Spleen (tissue), 11 donors: ENCODE measurements around the gene TPST2. TPM values are rescaled to one million over a fixed set of nuclear protein-coding genes. Genes with fewer than 3 reads are reported as not detected.

ENCODE experiments used
- DNase-seq: peaks from one replicate; pipeline ENCODE4 v3.0.0-alpha.2; 2020
- H3K27ac ChIP-seq, 8 donors: fragments of 200-600 bp; sonication (generic) in 7 of 8; 1 replicate in 4 of 8; 2 replicates in 4 of 8; pipeline versions ENCODE4 v1.5.0 to v1.8.0; 2016 to 2021; ENCODE audit warnings: inconsistent platforms in 4 of 8, mild to moderate bottlenecking in 4 of 8, moderate library complexity in 1 of 8
- H3K27me3 ChIP-seq, 7 donors: fragments of 200-600 bp; sonication (generic) in 6 of 7; replicated peaks in 1 of 7; 1 replicate in 4 of 7; 2 replicates in 3 of 7; pipeline versions ENCODE4 v1.5.0 to v1.8.0; 2016 to 2021; ENCODE audit warnings: inconsistent platforms in 3 of 7, mild to moderate bottlenecking in 1 of 7
- H3K36me3 ChIP-seq, 6 donors: fragments of 200-600 bp; sonication (generic) in 5 of 6; 1 replicate in 4 of 6; 2 replicates in 2 of 6; pipeline versions ENCODE4 v1.5.0 to v1.8.0; 2016 to 2021; ENCODE audit warnings: inconsistent platforms in 2 of 6
- H3K4me1 ChIP-seq, 6 donors: fragments of 200-600 bp; sonication (generic) in 5 of 6; 1 replicate in 3 of 6; 2 replicates in 3 of 6; pipeline versions ENCODE4 v1.5.0 to v1.8.0; 2016 to 2021; ENCODE audit warnings: inconsistent platforms in 3 of 6
- H3K4me3 ChIP-seq, 8 donors: fragments of 200-600 bp; sonication (generic) in 7 of 8; 1 replicate in 4 of 8; 2 replicates in 4 of 8; pipeline versions ENCODE4 v1.5.0 to v1.8.0; 2016 to 2021; ENCODE audit warnings: inconsistent platforms in 4 of 8, mild to moderate bottlenecking in 4 of 8, moderate library complexity in 2 of 8
- H3K9me3 ChIP-seq, 8 donors: fragments of 200-600 bp; sonication (generic) in 7 of 8; 1 replicate in 4 of 8; 2 replicates in 4 of 8; pipeline versions ENCODE4 v1.5.0 to v1.8.0; 2016 to 2021; ENCODE audit warnings: inconsistent platforms in 4 of 8
- CTCF ChIP-seq, 11 experiments: fragments of 200-600 bp in 7 of 11; fragments of 450-650 bp in 4 of 11; sonication (generic) in 4 of 11; IDR thresholded peaks in 8 of 11; conservative IDR thresholded peaks in 3 of 11; 1 replicate in 7 of 11; 2 replicates in 4 of 11; pipeline versions ENCODE4 v1.4.0 to v1.8.0; 2016 to 2021; ENCODE audit warnings: antibody characterized with exemption in 11 of 11, inconsistent platforms in 4 of 11, mild to moderate bottlenecking in 1 of 11
- POLR2A ChIP-seq, 3 donors: fragments of 450-650 bp; IDR thresholded peaks; one replicate each; pipeline ENCODE4 v1.5.1; 2017; ENCODE audit warnings: antibody characterized with exemption in 3 of 3, mild to moderate bottlenecking in 1 of 3
- POLR2AphosphoS5 ChIP-seq, 3 donors: sonication (generic); formaldehyde crosslinking; IDR thresholded peaks; one replicate each; pipeline ENCODE4 v1.5.1; 2017; ENCODE audit warnings: antibody characterized with exemption in 3 of 3
- WGBS, 5 donors: extraction: QIAGEN DNeasy Blood & Tissue Kit in 3 of 5; methylation state at CpG; one replicate each; pipeline versions ENCODE4 v1.1.5 to v1.1.7; 2013 to 2018; 5-methylcytosine and 5-hydroxymethylcytosine counted together
- intact Hi-C: fragments of 100-400 bp; cut with DNase I; formaldehyde crosslinking; loops from one replicate; pipeline ENCODE4 v1.15.0; 2023; ENCODE audit warnings: low total_unique reads
- polyA plus RNA-seq, 3 donors: library from polyadenylated mRNA; stranded (reverse); fragments of 200-250 nt; gene quantifications; one replicate each; pipeline ENCODE4 v1.2.1, GENCODE V29; 2013
- total RNA-seq, 7 donors: library from RNA; depleted of rRNA in 3 of 7; stranded (reverse); fragments of >200 nt in 3 of 7; fragmentation: NEBNext Ultra II Directional in 4 of 7; extraction: Animal tissue kit (Norgen Biotek cat#: 25700) in 4 of 7; gene quantifications; one replicate each; pipeline versions ENCODE4 v1.1.0 to v1.2.1, GENCODE V29; 2016 to 2021
- donor health status: healthy with polysubstance abuse.
- donor health status: DM: no; HTN: no; CAD: no; lungs with moderate emphysema.
- donor health status: DM: no; HTN: no; CAD: no.
- donor health status: Bipolar disorder and iron deficiency.
- donor health status: healthy.
- donor health status: DM: no; HTN: no; CAD: no.
- donor health status: DM: yes; HTN: yes; CAD: no.

The TPST2 gene
- total and polyA plus RNA-seq, 10 donors, result 14.6 to 119 (median 54.3) TPM

- Histone ChIP-seq H3K4me1 (no peaks in the 10 kb centered on the region), H3K27me3 (no peaks in the 10 kb centered on the region), H3K4me3 (no peak overlapping the region), H3K9me3 (no peaks in the 10 kb centered on the region), H3K27ac (no peak overlapping the region), H3K36me3 (peaks cover 0 to 52% (median 27%) of the 10 kb centered on the region in 6 donors)
- TF ChIP-seq CTCF (IDR thresholded peaks at IDR 0.05 in 8 of 11, conservative IDR thresholded peaks at IDR 0.05 in 3 of 11) (no peak), POLR2AphosphoS5 (IDR thresholded peaks at IDR 0.05) (no peak), POLR2A (IDR thresholded peaks at IDR 0.05) (no peak)
- WGBS, 5 donors, result 95 to 97% (median 96%) methylated on average over 2 of the region's 2 CpGs
- intact Hi-C loops, result no loop called here
- no peak for DNase-seq
Measured at GRCh38 chr22:26522012-26522411, 67.9 kb downstream of the TPST2 start.

- no peaks in the 10 kb centered on the region for H3K9me3 ChIP-seq
- WGBS, 5 donors, result 94 to 98% (median 96%) methylated on average over 5 of the region's 5 CpGs
- no peak overlapping the region for H3K4me3 ChIP-seq
- peaks cover 0 to 8% (median 0%) of the 10 kb centered on the region in 6 donors for H3K36me3 ChIP-seq
- H3K4me1 ChIP-seq, result peaks cover 4 to 19% (median 13%) of the 10 kb centered on the region in 6 donors
- intact Hi-C loops, result no loop called here
- H3K27me3 ChIP-seq, result no peaks in the 10 kb centered on the region
- no peak overlapping the region for H3K27ac ChIP-seq
- TF ChIP-seq POLR2A (IDR thresholded peaks at IDR 0.05) (no peak), CTCF (IDR thresholded peaks at IDR 0.05 in 8 of 11, conservative IDR thresholded peaks at IDR 0.05 in 3 of 11) (no peak), POLR2AphosphoS5 (IDR thresholded peaks at IDR 0.05) (no peak)
- no peak for DNase-seq
Measured at GRCh38 chr22:26517429-26517828, 72.5 kb downstream of the TPST2 start.

DNA sequence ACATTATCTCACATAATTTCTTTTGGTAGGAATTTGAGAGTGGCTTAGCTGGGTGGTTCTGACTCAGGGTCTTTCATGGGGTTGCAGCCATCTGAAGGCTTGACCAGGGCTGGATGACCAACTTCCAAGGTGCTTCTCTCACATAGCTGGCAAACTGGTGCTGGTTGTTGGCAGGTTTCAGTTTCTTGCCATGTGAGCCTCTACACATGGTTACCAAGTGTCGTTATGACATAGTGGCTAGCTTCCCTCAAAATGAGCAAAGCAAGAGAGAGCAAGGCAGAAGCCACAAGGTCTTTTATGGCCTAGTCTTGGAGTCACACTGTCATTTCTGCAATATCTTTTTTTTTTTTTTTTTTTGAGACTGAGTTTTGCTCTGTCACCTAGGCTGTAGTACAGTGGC lies 73.4 kb downstream of the TPST2 start:
- intact Hi-C loops, result no loop called here
- no peaks in the 10 kb centered on the region for H3K9me3 ChIP-seq
- H3K36me3 ChIP-seq, result no peaks in the 10 kb centered on the region
- no peak for DNase-seq
- no peak overlapping the region for H3K27ac ChIP-seq
- TF ChIP-seq POLR2A (IDR thresholded peaks at IDR 0.05) (no peak), CTCF (IDR thresholded peaks at IDR 0.05 in 8 of 11, conservative IDR thresholded peaks at IDR 0.05 in 3 of 11) (no peak), POLR2AphosphoS5 (IDR thresholded peaks at IDR 0.05) (no peak)
- H3K4me1 ChIP-seq, result peaks cover 7 to 23% (median 18%) of the 10 kb centered on the region in 6 donors
- no peak overlapping the region for H3K4me3 ChIP-seq
- H3K27me3 ChIP-seq, result no peaks in the 10 kb centered on the region
- WGBS, 5 donors, result 53 to 83% (median 67%) methylated on average over 1 of the region's 1 CpG

- H3K9me3 ChIP-seq, result no peaks in the 10 kb centered on the region
- WGBS, 5 donors, result 84 to 95% (median 88%) methylated on average over 3 of the region's 3 CpGs
- intact Hi-C loops, result no loop called here
Measured at GRCh38 chr22:26515931-26516330, 74.0 kb downstream of the TPST2 start.

More at GRCh38 chr22:26515931-26516330, 74.0 kb downstream of the TPST2 start:
- no peaks in the 10 kb centered on the region for H3K27me3 ChIP-seq
- H3K4me3 ChIP-seq, result no peak overlapping the region
- H3K36me3 ChIP-seq, result no peaks in the 10 kb centered on the region
- H3K4me1 ChIP-seq, result peaks cover 13 to 29% (median 24%) of the 10 kb centered on the region in 6 donors
- no peak for TF ChIP-seq POLR2AphosphoS5 (IDR thresholded peaks at IDR 0.05)
- no peak for TF ChIP-seq POLR2A (IDR thresholded peaks at IDR 0.05)
- TF ChIP-seq CTCF (IDR thresholded peaks at IDR 0.05 in 8 of 11, conservative IDR thresholded peaks at IDR 0.05 in 3 of 11), result no peak
- H3K27ac ChIP-seq, result no peak overlapping the region
- DNase-seq, result no peak
